Osteoblast (primary cell): ENCODE measurements around the gene CCIN. TPM values are rescaled to one million over a fixed set of nuclear protein-coding genes. Genes with fewer than 3 reads are reported as not detected.

Source experiments
- DNase-seq: peaks from one replicate; pipeline ENCODE4 v3.0.0; 2011; ENCODE audit warnings: low spot score, mixed read lengths; ENCODE audit not compliant: insufficient read length; ENCODE audit errors: missing footprints
- H2AFZ ChIP-seq: 2 replicates; pipeline ENCODE4 v1.6.0; 2011; ENCODE audit warnings: mild to moderate bottlenecking, low read length
- H3K27ac ChIP-seq: 2 replicates; pipeline ENCODE4 v1.5.1; 2011; ENCODE audit warnings: mild to moderate bottlenecking, low read depth, low read length, moderate library complexity
- H3K27me3 ChIP-seq: 2 replicates; pipeline ENCODE4 v1.6.0; 2012; ENCODE audit warnings: mild to moderate bottlenecking, control low read depth, inconsistent platforms, low read length, moderate library complexity; ENCODE audit not compliant: insufficient read depth
- H3K36me3 ChIP-seq: 2 replicates; pipeline ENCODE4 v1.5.1; 2011; ENCODE audit warnings: mild to moderate bottlenecking, low read length, control low read depth, moderate library complexity; ENCODE audit not compliant: insufficient read depth
- H3K4me1 ChIP-seq: 2 replicates; pipeline ENCODE4 v1.5.1; 2011; ENCODE audit warnings: mild to moderate bottlenecking, low read length, control low read depth, moderate library complexity; ENCODE audit not compliant: insufficient read depth
- H3K4me2 ChIP-seq: 2 replicates; pipeline ENCODE4 v1.6.0; 2011; ENCODE audit warnings: mild to moderate bottlenecking, low read length; ENCODE audit not compliant: insufficient read depth
- H3K4me3 ChIP-seq: fragments of 200-600 bp; sonication (generic); 3 replicates; pipeline ENCODE4 v1.5.1; 2012; ENCODE audit warnings: mild to moderate bottlenecking, low read length, inconsistent platforms; ENCODE audit not compliant: insufficient read depth
- H3K79me2 ChIP-seq: 2 replicates; pipeline ENCODE4 v1.6.0; 2012; ENCODE audit warnings: mild to moderate bottlenecking, low read length, control low read depth, inconsistent platforms; ENCODE audit not compliant: insufficient read depth
- H3K9me3 ChIP-seq: 2 replicates; pipeline ENCODE4 v1.5.1; 2011; ENCODE audit warnings: low read depth, low read length, control low read depth
- H4K20me1 ChIP-seq: 2 replicates; pipeline ENCODE4 v1.6.0; 2012; ENCODE audit warnings: mild to moderate bottlenecking, low read length, control low read depth; ENCODE audit not compliant: insufficient read depth
- total RNA-seq: library from RNA; depleted of rRNA; stranded (reverse); fragments of >200 nt; gene quantifications from 2 replicates; pipeline ENCODE4 v1.2.3, GENCODE V29; 2012
- TF ChIP-seq, protein P1 (sequence below): IDR thresholded peaks from 2 replicates; pipeline ENCODE4 v1.5.1; 2011; ENCODE audit warnings: mild to moderate bottlenecking, low read depth, low read length, moderate library complexity; ENCODE audit errors: extremely low read depth

The CCIN gene
- total RNA-seq, 1 donor = 2.2 TPM

DNA sequence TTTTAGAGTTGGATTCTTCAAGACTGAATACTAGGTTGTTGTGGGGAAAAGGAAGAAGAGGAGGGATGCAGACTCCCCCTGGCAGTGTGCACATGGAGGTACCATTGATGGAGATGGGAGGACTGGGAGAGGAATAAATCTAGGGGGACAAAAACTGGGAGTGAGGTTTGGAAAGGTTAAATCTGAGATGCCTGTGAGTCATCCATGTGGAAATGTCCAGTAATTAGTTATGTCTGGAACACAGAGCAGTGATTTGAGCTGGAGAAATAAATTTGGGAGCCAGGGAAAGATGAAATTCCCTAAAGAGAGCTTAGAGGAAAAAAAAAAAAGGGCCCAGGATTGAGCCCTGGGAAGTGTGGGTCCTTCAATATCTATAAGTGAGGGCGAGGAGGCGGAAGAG lies 8.0 kb upstream of the CCIN start:
- H3K9me3 ChIP-seq = no peaks in the 10 kb centered on the region
- peak; percentile 25 for DNase-seq
- H4K20me1 ChIP-seq = no peaks in the 10 kb centered on the region
- H2AFZ ChIP-seq = no peak overlapping the region
- no peak overlapping the region for H3K4me3 ChIP-seq
- H3K27ac ChIP-seq = peak overlapping the region; percentile 71
- peaks cover 66% of the 10 kb centered on the region for H3K4me1 ChIP-seq
- H3K36me3 ChIP-seq = peaks cover 6% of the 10 kb centered on the region
- TF ChIP-seq, protein P1, sequence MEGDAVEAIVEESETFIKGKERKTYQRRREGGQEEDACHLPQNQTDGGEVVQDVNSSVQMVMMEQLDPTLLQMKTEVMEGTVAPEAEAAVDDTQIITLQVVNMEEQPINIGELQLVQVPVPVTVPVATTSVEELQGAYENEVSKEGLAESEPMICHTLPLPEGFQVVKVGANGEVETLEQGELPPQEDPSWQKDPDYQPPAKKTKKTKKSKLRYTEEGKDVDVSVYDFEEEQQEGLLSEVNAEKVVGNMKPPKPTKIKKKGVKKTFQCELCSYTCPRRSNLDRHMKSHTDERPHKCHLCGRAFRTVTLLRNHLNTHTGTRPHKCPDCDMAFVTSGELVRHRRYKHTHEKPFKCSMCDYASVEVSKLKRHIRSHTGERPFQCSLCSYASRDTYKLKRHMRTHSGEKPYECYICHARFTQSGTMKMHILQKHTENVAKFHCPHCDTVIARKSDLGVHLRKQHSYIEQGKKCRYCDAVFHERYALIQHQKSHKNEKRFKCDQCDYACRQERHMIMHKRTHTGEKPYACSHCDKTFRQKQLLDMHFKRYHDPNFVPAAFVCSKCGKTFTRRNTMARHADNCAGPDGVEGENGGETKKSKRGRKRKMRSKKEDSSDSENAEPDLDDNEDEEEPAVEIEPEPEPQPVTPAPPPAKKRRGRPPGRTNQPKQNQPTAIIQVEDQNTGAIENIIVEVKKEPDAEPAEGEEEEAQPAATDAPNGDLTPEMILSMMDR = no peak
- H3K79me2 ChIP-seq = no peaks in the 10 kb centered on the region
- no peak overlapping the region for H3K4me2 ChIP-seq
- H3K27me3 ChIP-seq = no peaks in the 10 kb centered on the region

DNA sequence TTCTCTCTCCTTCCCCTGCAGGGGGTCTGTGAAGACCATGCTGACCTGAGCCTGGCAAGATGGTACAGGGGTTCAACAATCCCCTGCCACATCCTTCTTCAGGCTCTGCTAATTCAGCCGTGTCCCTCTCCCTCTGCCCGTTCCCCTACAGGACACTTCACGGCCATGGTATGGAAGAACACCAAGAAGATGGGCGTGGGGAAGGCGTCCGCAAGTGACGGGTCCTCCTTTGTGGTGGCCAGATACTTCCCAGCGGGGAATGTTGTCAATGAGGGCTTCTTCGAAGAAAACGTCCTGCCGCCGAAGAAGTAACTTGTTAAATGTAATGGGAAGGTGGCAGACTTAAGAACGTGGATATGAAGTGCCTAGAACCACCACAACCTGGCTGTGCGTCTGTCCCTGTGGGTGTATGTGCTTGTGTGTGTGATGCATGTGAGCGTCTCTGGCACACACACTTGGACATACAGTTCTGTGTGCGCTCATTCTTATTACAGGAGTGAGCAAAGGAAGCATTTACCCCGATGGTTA lies 6.9 kb upstream of the CCIN start:
- H3K9me3 ChIP-seq = no peaks in the 10 kb centered on the region
- H2AFZ ChIP-seq = no peak overlapping the region
- H3K79me2 ChIP-seq = no peaks in the 10 kb centered on the region
- H3K4me3 ChIP-seq = no peak overlapping the region
- H3K36me3 ChIP-seq = no peaks in the 10 kb centered on the region
- H4K20me1 ChIP-seq = no peaks in the 10 kb centered on the region
- no peak for DNase-seq
- H3K4me1 ChIP-seq = peaks cover 66% of the 10 kb centered on the region
- no peak overlapping the region for H3K4me2 ChIP-seq
- no peaks in the 10 kb centered on the region for H3K27me3 ChIP-seq
- peak overlapping the region; percentile 78 for H3K27ac ChIP-seq
- TF ChIP-seq, protein P1 = no peak

DNA sequence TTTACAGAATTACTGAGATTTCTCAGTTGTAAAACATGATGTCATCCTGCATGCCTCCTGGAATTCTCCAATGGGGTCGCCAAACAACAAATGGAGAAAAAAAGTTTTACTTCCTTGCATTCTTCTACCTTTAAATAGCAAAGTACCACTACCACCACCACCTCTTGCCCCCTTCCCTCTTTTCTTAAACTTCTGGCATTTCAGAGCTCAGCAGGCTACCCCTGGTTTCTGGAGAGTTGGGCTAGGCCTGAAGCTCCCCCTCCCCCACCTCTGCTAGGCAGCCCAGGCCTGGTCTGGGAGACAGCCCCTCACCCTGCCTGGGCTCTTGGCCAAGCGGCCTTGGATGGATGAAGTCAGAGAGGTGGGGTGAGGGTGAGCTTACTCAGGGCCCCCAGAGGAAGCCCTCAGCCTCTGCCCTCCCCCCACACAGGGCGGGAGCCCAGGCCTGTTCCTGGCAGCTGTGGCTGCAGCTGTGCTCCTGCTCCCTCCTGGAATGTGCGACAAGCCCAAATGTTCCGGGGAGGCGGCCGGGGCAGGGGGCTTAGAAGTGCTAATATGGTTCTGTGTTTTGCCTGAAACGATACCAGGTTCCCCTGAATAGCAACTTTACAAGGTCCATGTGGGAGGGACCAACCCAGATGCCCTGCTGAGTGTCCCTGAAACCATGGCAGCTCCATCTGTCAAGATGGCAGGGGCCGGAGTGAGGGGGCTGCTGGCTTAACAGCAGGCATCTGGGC lies 6.0 kb upstream of the CCIN start:
- no peaks in the 10 kb centered on the region for H4K20me1 ChIP-seq
- H3K4me2 ChIP-seq = peak overlapping the region; percentile 35
- H3K27me3 ChIP-seq = no peaks in the 10 kb centered on the region
- H2AFZ ChIP-seq = peak overlapping the region; percentile 35
- peaks cover 66% of the 10 kb centered on the region for H3K4me1 ChIP-seq
- TF ChIP-seq, protein P1 = no peak
- H3K9me3 ChIP-seq = no peaks in the 10 kb centered on the region
- H3K27ac ChIP-seq = peak overlapping the region; percentile 78
- H3K4me3 ChIP-seq = peak overlapping the region; percentile 13
- DNase-seq = peak; percentile 82
- H3K36me3 ChIP-seq = no peaks in the 10 kb centered on the region
- no peaks in the 10 kb centered on the region for H3K79me2 ChIP-seq

DNA sequence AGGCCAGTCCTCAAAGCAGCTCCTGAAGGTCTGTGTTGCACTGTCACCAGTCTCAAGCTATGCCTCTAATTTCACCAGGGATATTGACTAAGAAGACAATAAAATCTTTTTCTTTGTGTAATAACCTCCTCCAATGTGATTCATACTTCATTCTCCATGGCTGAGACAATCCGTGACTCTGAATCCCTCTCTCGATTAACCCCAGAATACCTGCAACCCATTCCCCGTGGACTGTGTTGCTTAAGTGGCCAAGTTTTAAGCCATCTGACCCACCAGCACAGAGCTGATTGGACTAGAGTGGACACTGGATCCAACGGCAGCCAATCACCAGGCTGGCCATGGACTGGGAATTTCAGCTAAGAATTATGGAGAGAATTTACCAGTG lies 5.4 kb upstream of the CCIN start:
- H3K27me3 ChIP-seq = no peaks in the 10 kb centered on the region
- TF ChIP-seq, protein P1 = no peak
- peak overlapping the region; percentile 35 for H3K4me2 ChIP-seq
- peak overlapping the region; percentile 13 for H3K4me3 ChIP-seq
- no peaks in the 10 kb centered on the region for H3K79me2 ChIP-seq
- H3K9me3 ChIP-seq = no peaks in the 10 kb centered on the region
- peak; percentile 95 for DNase-seq
- peaks cover 66% of the 10 kb centered on the region for H3K4me1 ChIP-seq
- peak overlapping the region; percentile 78 for H3K27ac ChIP-seq
- no peaks in the 10 kb centered on the region for H4K20me1 ChIP-seq
- H2AFZ ChIP-seq = no peak overlapping the region
- no peaks in the 10 kb centered on the region for H3K36me3 ChIP-seq
